HG02884 (cell line): ENCODE data around the gene RAB5IF.
"Not testable (repeated sequence)": the region's sequence is repeated elsewhere in the genome, so short reads cannot be mapped to it uniquely, and the experiment has no call there.

ENCODE experiments used
- ATAC-seq: cut with Tn5 transposase; IDR thresholded peaks from one replicate; pipeline ENCODE4 v1.9.1; 2021; ENCODE audit warnings: mild to moderate bottlenecking, moderate library complexity; ENCODE audit not compliant: unreplicated experiment

Gene RAB5IF

GRCh38 chr20:36605399-36606157 lies at the start of gene RAB5IF:
RAB5IF (plus strand) TSS chr20:36605779; CDS start chr20:36605952, 173 bp downstream.
- ATAC-seq: peak; percentile 84

GRCh38 chr20:36562724-36563123 lies 42.9 kb upstream of the RAB5IF start:
- no peak for ATAC-seq

- ATAC-seq: no peak
Observed at GRCh38 chr20:36563374-36563773, 42.2 kb upstream of the RAB5IF start.

DNA sequence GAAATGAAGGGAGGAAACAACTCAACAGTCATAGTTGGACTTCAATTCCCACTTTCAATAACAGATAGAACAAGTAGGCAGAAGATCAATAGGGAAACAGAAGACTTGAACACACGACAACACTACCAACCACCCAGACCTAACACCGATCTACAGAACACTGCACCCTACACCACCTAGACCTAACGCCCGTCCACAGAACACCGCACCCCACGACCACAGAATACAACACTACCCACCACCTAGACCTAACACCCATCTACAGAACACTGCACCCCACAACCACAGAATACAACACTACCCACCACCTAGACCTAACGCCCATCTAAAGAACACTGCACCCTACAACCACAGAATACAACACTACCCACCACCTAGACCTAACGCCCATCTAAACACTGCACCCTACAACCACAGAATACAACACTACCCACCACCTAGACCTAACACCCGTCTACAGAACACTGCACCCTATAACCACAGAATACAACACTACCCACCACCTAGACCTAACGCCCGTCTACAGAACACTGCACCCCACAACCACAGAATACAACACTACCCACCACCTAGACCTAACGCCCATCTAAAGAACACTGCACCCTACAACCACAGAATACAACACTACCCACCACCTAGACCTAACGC lies 41.4 kb upstream of the RAB5IF start:
- not testable (repeated sequence) for ATAC-seq

DNA sequence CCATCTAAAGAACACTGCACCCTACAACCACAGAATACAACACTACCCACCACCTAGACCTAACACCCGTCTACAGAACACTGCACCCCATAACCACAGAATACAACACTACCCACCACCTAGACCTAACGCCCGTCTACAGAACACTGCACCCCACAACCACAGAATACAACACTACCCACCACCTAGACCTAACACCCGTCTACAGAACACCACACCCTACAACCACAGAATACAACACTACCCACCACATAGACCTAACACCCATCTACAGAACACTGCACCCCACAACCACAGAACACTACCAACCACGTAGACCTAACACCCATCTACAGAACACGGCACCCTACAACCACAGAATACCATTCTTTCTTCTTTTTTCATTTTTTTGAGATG lies 40.9 kb upstream of the RAB5IF start:
- not testable (repeated sequence) for ATAC-seq

- ATAC-seq: no peak
Observed at GRCh38 chr20:36565520-36565919, 40.1 kb upstream of the RAB5IF start.

DNA sequence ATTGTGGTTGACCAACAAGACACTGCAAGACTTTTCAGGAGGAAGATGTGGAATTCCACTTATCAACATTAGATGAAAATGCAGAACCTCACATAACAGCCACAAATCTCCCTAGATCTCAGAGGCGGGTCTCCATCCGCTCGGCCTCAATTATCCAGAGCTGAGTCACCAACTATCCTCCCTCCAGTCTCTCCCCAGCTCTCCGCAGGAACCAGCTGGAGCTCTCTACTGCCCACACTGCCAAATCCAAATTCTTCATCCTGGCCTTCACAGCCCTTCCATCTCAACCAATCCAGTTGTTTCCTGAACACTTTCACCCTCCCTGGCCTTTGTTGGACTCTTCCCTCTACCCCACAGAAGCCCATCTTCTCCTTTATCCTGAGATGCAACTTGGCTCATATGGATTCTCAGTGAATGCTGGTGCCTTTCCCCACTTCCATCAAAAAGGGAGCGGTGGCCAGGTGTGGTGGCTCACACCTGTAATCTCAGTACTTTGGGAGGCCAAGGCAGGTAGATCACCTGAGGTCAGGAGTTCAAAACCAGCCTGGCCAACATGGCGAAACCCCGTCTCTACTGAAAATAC lies 35.6 kb upstream of the RAB5IF start:
- ATAC-seq: no peak

- no peak for ATAC-seq
Observed at GRCh38 chr20:36571564-36572504, 33.7 kb upstream of the RAB5IF start.

DNA sequence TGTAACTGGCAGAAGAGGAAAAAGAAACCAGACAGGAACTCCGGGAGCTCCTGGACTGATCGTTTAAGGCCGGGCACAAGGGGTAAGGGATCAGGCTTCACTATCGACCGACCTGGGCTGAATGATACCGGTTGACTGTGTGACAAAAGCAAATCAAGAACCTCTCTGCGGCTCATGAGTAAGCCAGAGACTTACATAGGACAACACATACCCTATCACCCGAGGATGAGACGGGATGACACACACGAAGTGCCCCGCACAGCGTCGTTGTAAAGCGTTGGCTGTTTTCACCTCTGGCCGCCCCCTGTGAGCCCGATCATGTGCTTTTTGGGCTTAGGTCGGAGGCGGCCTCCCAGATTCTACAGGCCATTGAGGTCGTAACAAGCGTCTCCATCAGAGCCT lies 32.9 kb upstream of the RAB5IF start:
- ATAC-seq: peak; percentile 10

- ATAC-seq: peak; percentile 60
Observed at GRCh38 chr20:36573103-36573797, 32.3 kb upstream of the RAB5IF start, which contains the start of gene TGIF2. TGIF2 (plus strand) TSS chr20:36573597; CDS start chr20:36578775, 5,178 bp downstream.

- ATAC-seq: no peak
Observed at GRCh38 chr20:36573798-36574365, 31.7 kb upstream of the RAB5IF start.

- ATAC-seq: no peak
Observed at GRCh38 chr20:36574366-36575135, 31.0 kb upstream of the RAB5IF start.

DNA sequence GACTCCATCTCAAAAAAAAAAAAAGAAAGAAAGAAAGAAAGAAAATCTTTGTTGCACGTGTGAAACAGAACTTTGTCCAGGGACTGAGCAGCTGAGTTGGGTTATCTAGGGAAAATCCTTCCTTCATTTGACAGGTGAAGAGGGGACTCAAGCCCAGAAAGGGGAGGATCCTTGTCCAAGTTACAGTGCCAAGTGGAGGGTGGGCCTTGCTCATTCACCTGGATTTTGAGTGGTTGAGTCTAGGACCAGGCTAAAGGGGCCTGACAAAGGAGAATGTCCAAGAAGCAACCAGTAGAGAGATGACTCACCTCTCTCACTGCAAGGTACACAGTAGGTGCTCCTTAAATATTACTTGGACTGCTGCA lies 29.5 kb upstream of the RAB5IF start:
- no peak for ATAC-seq

- ATAC-seq: no peak
Observed at GRCh38 chr20:36578356-36579041, 27.1 kb upstream of the RAB5IF start.

DNA sequence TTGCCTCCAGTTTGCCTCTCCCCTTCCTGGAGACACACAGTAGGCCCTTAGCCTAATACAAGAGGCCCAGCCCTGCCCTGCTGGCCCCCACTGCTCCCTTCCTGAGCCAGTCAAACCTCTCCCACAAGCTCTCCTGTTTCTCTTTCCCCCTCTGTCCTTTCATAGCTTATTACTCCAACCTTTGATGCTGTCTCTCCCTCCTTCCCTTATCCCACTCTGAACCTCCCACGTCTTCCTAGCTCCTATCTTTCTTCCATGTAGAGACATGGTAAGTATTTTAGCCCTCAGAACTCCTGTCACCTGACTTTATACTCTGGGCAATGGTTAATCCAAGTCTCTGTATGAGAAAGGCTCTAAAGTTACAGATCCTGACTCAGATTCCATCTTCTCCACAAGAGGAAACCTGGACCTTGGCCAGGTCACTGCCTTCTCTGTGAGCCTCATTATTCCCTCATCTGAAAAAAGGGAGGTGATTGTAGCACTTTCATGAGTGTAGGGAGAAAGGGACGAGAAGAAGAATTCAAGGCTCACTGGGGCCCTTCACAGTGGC lies 25.5 kb upstream of the RAB5IF start:
- no peak for ATAC-seq

GRCh38 chr20:36582322-36582721 lies 23.3 kb upstream of the RAB5IF start:
- ATAC-seq: no peak

DNA sequence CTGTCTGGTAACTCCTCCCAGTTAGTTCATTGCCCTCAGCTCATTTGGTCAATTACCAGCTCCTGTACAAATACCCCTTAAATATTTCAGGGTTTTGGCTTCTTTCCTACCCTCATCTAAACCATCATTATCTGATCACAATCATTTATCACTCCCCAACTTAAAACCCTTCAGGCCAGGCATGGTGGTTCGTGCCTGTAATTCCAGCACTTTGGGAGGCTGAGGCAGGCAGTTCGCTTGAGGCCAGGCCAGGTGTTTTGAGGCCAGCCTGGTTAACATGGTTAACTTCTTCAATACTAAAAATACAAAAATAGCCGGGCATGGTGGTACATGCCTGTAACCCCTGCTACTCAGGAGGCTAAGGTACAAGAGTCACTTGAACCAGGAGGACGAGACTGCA lies 22.8 kb upstream of the RAB5IF start:
- ATAC-seq: no peak

DNA sequence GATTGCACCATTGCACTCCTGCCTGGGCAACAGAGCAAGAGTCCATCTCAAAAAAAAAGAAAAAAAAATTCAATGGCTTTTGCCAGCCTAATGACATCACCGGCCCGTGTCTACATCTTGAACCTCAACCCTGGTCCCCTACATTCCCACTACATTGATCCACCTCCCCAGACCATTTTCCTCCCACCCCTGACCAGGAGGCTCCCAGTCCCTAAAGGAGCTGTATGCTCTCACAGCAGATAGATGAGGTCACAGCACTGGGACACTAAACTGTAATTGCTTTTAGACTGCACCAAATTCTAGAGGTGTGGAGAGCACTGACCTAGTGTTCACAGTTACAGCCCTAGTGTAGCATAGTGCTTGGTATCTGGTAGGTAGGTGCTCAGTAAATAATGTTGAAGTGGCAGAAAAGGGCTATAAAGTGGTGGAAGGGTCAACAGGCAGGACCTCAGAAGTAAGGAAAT lies 21.5 kb upstream of the RAB5IF start:
- no peak for ATAC-seq
